Bronchial epithelial cell (primary cell): ENCODE results near the gene ST6GALNAC2. TPM values are rescaled to one million over a fixed set of nuclear protein-coding genes. Genes with fewer than 3 reads are reported as not detected.
A peak's percentile ranks its signal among the peaks of the same experiment; 100 is the strongest.
"Not testable (repeated sequence)": the region's sequence is repeated elsewhere in the genome, so short reads cannot be mapped to it uniquely, and the experiment has no call there.

ENCODE experiments used
- DNase-seq: peaks from one replicate; pipeline ENCODE4 v3.0.0-alpha.2; 2010; ENCODE audit warnings: low read depth
- FAIRE-seq: peaks from 2 replicates; lab custom pipeline; 2011; peaks lifted over from hg19 to GRCh38; lab: Jason Lieb, UNC
- H3K27me3 ChIP-seq: 2 replicates; pipeline ENCODE4 v1.5.1; 2011; ENCODE audit warnings: low read length; ENCODE audit not compliant: control insufficient read depth, insufficient read depth
- H3K36me3 ChIP-seq: 2 replicates; pipeline ENCODE4 v1.5.1; 2011; ENCODE audit warnings: low read length; ENCODE audit not compliant: control insufficient read depth, insufficient read depth
- H3K4me3 ChIP-seq: 2 replicates; pipeline ENCODE4 v1.5.1; 2011; ENCODE audit warnings: mild to moderate bottlenecking, low read depth, low read length, control low read depth
- total RNA-seq: library from RNA; depleted of rRNA; stranded (reverse); fragments of >200 nt; gene quantifications from 2 replicates; pipeline ENCODE4 v1.2.1, GENCODE V29; 2014
- TF ChIP-seq, protein P1 (sequence below): IDR thresholded peaks from 2 replicates; pipeline ENCODE4 v1.5.1; 2011; ENCODE audit warnings: mild to moderate bottlenecking, moderate library complexity, low read length, control low read depth, inconsistent platforms; ENCODE audit not compliant: insufficient read depth, severe bottlenecking

ST6GALNAC2 gene
- total RNA-seq, 1 donor from 2014 or later: 38.4 TPM

DNA sequence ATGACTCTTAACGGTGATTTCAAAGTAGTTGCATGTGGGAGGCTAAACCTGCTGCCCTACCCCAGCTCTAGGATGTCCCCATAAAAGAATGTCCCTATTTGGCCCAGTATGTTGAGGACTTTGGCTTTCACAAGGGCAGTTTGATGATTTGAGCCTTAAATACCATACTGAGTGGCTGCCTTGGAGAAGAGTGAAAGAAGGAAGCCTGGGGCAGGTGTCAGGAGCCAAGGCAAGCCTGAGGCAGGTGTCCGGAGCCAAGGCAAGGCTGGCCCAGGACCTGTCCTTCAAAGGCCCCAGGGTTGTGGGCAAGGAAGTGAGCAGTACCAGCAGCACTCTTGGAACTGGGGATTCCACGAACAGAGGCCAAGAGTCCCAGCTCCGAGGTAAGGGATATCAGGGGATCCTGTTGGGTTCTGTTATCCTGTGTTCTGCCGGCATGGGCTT is 18.6 kb downstream of the ST6GALNAC2 start:
- H3K4me3 ChIP-seq: no peak overlapping the region
- H3K36me3 ChIP-seq: peaks cover 12% of the 10 kb centered on the region
- no peak for DNase-seq
- no peak for FAIRE-seq
- no peaks in the 10 kb centered on the region for H3K27me3 ChIP-seq
- TF ChIP-seq, protein P1, sequence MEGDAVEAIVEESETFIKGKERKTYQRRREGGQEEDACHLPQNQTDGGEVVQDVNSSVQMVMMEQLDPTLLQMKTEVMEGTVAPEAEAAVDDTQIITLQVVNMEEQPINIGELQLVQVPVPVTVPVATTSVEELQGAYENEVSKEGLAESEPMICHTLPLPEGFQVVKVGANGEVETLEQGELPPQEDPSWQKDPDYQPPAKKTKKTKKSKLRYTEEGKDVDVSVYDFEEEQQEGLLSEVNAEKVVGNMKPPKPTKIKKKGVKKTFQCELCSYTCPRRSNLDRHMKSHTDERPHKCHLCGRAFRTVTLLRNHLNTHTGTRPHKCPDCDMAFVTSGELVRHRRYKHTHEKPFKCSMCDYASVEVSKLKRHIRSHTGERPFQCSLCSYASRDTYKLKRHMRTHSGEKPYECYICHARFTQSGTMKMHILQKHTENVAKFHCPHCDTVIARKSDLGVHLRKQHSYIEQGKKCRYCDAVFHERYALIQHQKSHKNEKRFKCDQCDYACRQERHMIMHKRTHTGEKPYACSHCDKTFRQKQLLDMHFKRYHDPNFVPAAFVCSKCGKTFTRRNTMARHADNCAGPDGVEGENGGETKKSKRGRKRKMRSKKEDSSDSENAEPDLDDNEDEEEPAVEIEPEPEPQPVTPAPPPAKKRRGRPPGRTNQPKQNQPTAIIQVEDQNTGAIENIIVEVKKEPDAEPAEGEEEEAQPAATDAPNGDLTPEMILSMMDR: no peak

DNA sequence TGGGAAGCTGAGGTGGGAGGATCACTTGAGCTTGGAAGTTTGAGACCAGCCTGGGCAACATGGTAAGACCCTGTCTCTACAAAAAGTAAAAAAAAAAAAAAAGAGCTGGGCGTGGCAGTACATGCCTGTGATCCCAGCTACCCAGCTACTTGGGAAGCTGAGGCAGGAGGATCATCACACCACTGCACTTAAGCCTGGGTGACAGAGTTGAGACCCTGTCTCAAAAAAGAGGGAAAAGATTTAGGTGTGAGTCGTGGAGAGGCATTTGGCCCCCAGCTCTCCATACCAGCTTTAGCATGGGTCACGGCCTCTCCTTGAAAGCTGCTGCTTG is 19.1 kb downstream of the ST6GALNAC2 start:
- no peak overlapping the region for H3K4me3 ChIP-seq
- H3K27me3 ChIP-seq: no peaks in the 10 kb centered on the region
- no peak for DNase-seq
- FAIRE-seq: no peak
- TF ChIP-seq, protein P1: no peak
- H3K36me3 ChIP-seq: peaks cover 14% of the 10 kb centered on the region

DNA sequence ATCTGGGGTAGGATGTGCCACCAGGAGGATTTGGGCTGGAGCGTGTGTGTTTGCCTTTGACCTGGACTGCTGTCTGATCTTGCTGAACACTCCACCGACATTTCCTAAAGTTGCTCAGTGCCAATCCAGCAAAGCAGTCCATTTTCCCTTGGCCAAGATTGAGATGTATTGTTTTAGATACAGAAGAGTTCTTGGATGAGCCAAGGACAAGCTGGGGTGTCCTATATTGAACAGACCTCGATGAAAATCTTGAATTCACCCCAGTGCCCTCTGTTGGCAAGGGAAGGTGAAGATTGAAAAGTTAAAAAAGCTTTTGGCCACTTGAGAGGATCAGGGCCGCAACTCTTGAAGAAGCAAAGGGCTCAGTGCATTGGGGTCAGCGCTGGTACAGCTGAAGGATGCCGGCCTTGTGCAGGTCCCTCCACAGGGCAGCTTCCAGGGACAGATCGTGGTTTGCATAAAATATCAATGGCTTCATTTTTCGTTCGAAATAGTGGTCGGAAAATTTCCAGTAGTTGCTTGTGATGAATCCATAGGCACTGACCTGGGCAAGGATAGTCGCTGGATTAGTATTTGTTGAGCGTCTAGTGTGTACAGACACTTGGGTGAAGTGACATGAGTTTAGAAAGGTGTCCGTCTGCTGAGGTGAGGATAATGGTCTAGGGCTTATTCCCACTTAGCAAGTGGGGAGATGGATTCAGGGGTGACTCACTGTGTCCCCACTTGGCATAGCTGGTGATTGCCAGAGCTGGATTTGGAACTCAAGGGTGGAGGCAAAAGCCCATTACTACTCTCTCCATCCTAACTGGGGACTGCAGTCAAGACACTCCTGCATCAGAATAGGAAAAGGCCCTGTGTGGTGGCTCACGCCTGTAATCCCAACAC is 19.7 kb downstream of the ST6GALNAC2 start:
- TF ChIP-seq, protein P1: no peak
- Histone ChIP-seq H3K4me3 (no peak overlapping the region), H3K27me3 (no peaks in the 10 kb centered on the region), H3K36me3 (peaks cover 15% of the 10 kb centered on the region)
- DNase-seq: no peak
- FAIRE-seq: no peak

DNA sequence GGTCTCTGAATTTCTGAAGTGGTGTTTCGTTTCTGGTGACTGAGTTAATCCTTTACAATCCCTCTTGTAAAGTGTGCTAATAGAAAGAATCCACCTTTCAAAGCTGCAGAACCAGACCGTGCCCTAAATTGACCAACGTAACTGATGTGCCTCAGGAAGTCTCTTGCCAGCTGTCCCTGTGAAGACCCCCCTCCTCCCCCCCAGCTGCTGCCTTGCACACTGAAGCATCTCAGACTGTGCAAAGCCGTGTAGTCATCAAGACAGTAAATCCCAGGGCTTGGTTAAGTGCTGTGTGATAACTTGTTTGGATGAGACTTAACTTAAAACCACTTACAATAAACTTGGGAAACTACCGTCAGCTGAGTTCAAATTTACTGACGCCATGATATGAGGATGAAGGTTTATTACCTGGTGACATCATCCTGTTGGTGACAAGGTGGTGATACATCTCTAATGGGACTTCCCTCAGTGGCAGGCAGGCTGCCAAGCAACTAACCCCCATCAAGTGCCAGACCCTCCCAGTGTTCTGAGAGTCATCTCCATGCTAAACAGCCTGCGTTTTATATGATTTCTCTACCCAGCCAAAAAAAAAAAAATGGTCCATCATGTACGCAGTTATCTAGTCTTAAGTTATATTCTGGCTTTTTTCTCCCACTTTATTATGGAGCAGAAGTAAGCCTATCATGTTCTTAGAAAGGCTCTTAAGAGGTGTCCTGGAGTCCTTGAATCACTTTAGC is 20.5 kb downstream of the ST6GALNAC2 start:
- DNase-seq: peak; percentile 75

DNA sequence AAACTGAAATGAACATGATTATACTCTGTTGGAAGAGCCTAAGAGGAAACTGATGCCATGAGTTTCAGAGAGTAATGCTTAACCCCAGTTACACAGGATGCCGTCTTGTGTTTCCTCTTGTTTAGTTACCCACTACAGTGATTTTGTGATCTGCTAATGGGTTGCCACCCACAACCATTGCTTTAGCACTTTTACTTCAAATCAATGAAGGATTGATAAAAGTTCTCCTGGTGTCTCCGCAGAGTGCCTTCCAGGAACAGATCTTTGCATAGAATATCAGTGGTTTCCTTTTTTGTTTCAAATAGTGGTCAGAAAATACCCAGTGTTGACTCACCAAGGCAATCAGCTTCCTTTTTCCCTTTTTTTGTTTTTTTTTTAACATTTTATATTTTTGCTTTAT is 22.3 kb downstream of the ST6GALNAC2 start:
- FAIRE-seq: not testable (repeated sequence)

More for the DNA sequence above, 20.5 kb downstream of the ST6GALNAC2 start:
- FAIRE-seq, H3K4me3 ChIP-seq, H3K27me3 ChIP-seq: not testable (repeated sequence)
- H3K36me3 ChIP-seq: peaks cover 12% of the 10 kb centered on the region

DNA sequence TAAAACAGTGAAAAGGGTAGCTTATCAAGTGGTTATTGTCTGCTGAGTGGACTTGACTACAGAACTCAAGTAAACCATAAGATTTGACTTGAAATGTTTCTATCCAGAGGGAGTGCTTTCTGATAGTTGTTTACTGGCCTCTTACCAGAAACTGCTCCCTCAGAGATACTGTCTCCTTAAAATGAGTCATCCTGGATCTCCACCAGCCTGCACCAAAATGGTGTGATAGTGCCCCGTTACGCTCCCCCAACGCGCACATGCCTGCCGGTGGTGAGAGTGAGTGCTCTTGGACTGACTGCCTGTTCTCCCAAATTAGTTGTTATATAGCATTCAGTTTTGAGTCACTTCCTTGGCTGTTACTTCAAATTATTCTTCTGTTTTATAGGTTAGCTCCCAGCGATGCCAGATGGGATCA is 22.9 kb downstream of the ST6GALNAC2 start:
- DNase-seq (peak; percentile 57), FAIRE-seq (no peak)
- peaks cover 11% of the 10 kb centered on the region for H3K36me3 ChIP-seq
- TF ChIP-seq, protein P1: no peak
- no peaks in the 10 kb centered on the region for H3K27me3 ChIP-seq
- H3K4me3 ChIP-seq: no peak overlapping the region

More for the DNA sequence above, 22.3 kb downstream of the ST6GALNAC2 start:
- not testable (repeated sequence) for H3K4me3 ChIP-seq, DNase-seq, H3K27me3 ChIP-seq
- H3K36me3 ChIP-seq: peaks cover 12% of the 10 kb centered on the region
